ENCODE measurements around the gene SLC1A7.

SLC1A7 gene

GRCh38 chr1:53082826-53083455, 59.5 kb downstream of the SLC1A7 start:
- TF ChIP-seq CTCF (conservative IDR thresholded peaks at IDR 0.05) = no peak
- no peak overlapping the region for H3K27ac ChIP-seq

GRCh38 chr1:53081384-53082066, 60.9 kb downstream of the SLC1A7 start:
- TF ChIP-seq CTCF (conservative IDR thresholded peaks at IDR 0.05) = no peak
- H3K27ac ChIP-seq = no peak overlapping the region

- no peak overlapping the region for H3K27ac ChIP-seq
- no peak for TF ChIP-seq CTCF (conservative IDR thresholded peaks at IDR 0.05)
These were observed 61.7 kb downstream of the SLC1A7 start for GRCh38 chr1:53080769-53081168.

GRCh38 chr1:53080041-53080440, 62.4 kb downstream of the SLC1A7 start:
- H3K27ac ChIP-seq = no peak overlapping the region
- no peak for TF ChIP-seq CTCF (conservative IDR thresholded peaks at IDR 0.05)

- no peak for TF ChIP-seq CTCF (conservative IDR thresholded peaks at IDR 0.05)
- no peak overlapping the region for H3K27ac ChIP-seq
These were observed 63.2 kb downstream of the SLC1A7 start for GRCh38 chr1:53079251-53079650.

GRCh38 chr1:53078333-53079101, 63.9 kb downstream of the SLC1A7 start:
- no peak overlapping the region for H3K27ac ChIP-seq
- TF ChIP-seq CTCF (conservative IDR thresholded peaks at IDR 0.05) = no peak

GRCh38 chr1:53077599-53077965, 64.9 kb downstream of the SLC1A7 start:
- no peak overlapping the region for H3K27ac ChIP-seq
- TF ChIP-seq CTCF (conservative IDR thresholded peaks at IDR 0.05) = no peak
